Spleen (tissue), 7 donors: Measurements from ENCODE around the gene NTSR1.

Experiments used
- POLR2A ChIP-seq, 3 donors: fragments of 450-650 bp; IDR thresholded peaks; one replicate each; pipeline ENCODE4 v1.5.1; 2017; ENCODE audit warnings: antibody characterized with exemption in 3 of 3, mild to moderate bottlenecking in 1 of 3
- POLR2AphosphoS5 ChIP-seq, 3 donors: sonication (generic); formaldehyde crosslinking; IDR thresholded peaks; one replicate each; pipeline ENCODE4 v1.5.1; 2017; ENCODE audit warnings: antibody characterized with exemption in 3 of 3
- TF ChIP-seq, protein P1 (sequence below), 11 experiments: fragments of 200-600 bp in 7 of 11; fragments of 450-650 bp in 4 of 11; sonication (generic) in 4 of 11; IDR thresholded peaks in 8 of 11; conservative IDR thresholded peaks in 3 of 11; 1 replicate in 7 of 11; 2 replicates in 4 of 11; pipeline versions ENCODE4 v1.4.0 to v1.8.0; 2016 to 2021; ENCODE audit warnings: antibody characterized with exemption in 11 of 11, inconsistent platforms in 4 of 11, mild to moderate bottlenecking in 1 of 11
- donor health status: DM: no; HTN: no; CAD: no; lungs with moderate emphysema.
- donor health status: DM: no; HTN: no; CAD: no.
- donor health status: DM: no; HTN: no; CAD: no.

DNA sequence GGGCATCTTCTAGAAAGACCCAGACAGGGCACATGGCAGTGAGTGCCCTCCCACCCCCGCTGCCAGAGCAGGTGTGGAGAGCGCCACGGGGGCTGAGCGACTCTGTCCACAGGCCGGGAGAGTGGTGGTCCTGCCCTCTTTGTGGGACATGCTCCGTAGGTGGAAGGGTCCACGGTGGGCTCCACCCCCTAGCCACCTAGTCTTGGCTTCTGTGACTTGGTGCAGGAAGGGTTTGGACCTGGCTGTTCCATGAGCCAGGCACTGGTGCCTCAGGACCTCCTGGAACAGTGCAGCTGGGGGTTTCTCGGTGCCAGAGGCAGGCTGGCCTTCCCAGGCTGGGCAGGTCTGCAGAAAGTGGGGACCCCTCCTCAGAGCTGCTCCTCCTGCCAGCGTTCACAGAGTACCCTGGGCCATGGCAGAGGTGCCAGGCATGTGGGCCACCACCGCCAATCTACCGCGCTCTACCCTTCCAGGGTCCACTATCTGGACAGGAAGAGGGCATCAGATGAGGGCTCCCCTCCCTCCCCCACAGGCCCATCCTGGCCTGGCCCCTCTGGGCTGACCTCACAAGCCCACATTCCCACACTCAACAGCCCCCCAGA is 43.4 kb upstream of the NTSR1 start:
- TF ChIP-seq, protein P1, sequence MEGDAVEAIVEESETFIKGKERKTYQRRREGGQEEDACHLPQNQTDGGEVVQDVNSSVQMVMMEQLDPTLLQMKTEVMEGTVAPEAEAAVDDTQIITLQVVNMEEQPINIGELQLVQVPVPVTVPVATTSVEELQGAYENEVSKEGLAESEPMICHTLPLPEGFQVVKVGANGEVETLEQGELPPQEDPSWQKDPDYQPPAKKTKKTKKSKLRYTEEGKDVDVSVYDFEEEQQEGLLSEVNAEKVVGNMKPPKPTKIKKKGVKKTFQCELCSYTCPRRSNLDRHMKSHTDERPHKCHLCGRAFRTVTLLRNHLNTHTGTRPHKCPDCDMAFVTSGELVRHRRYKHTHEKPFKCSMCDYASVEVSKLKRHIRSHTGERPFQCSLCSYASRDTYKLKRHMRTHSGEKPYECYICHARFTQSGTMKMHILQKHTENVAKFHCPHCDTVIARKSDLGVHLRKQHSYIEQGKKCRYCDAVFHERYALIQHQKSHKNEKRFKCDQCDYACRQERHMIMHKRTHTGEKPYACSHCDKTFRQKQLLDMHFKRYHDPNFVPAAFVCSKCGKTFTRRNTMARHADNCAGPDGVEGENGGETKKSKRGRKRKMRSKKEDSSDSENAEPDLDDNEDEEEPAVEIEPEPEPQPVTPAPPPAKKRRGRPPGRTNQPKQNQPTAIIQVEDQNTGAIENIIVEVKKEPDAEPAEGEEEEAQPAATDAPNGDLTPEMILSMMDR (IDR thresholded peaks at IDR 0.05 in 8 of 11, conservative IDR thresholded peaks at IDR 0.05 in 3 of 11): no peak
- TF ChIP-seq POLR2A (IDR thresholded peaks at IDR 0.05) (no peak), POLR2AphosphoS5 (IDR thresholded peaks at IDR 0.05) (no peak)
